GM19025 (cell line): ENCODE results near the gene DMTF1.

ENCODE experiments used
- ATAC-seq: cut with Tn5 transposase; IDR thresholded peaks from one replicate; pipeline ENCODE4 v1.9.1; 2021; ENCODE audit warnings: mild to moderate bottlenecking, low read depth, moderate library complexity; ENCODE audit not compliant: unreplicated experiment

The DMTF1 gene

GRCh38 chr7:87144173-87144657 is 8.0 kb upstream of the DMTF1 start:
- peak; percentile 96 for ATAC-seq

- ATAC-seq: no peak
Observed at GRCh38 chr7:87146740-87147386, 5.4 kb upstream of the DMTF1 start.

- ATAC-seq: no peak
Observed at GRCh38 chr7:87147500-87147899, 4.8 kb upstream of the DMTF1 start.

- no peak for ATAC-seq
Observed at GRCh38 chr7:87148332-87148955, 3.8 kb upstream of the DMTF1 start.

GRCh38 chr7:87151002-87151728 is 1.1 kb upstream of the DMTF1 start:
- no peak for ATAC-seq

GRCh38 chr7:87151729-87152111 is 533 bp upstream of the DMTF1 start:
- peak; percentile 24 for ATAC-seq

- peak; percentile 3 for ATAC-seq
Observed at GRCh38 chr7:87152897-87153641, 816 bp downstream of the DMTF1 start.

- no peak for ATAC-seq
Observed at GRCh38 chr7:87154166-87154565, 1.9 kb downstream of the DMTF1 start.

- ATAC-seq: no peak
Observed at GRCh38 chr7:87154569-87154968, 2.3 kb downstream of the DMTF1 start.

- ATAC-seq: no peak
Observed at GRCh38 chr7:87155788-87156187, 3.5 kb downstream of the DMTF1 start.

- ATAC-seq: no peak
Observed at GRCh38 chr7:87156709-87157108, 4.5 kb downstream of the DMTF1 start.

- ATAC-seq: no peak
Observed at GRCh38 chr7:87159538-87159937, 7.3 kb downstream of the DMTF1 start.

- ATAC-seq: no peak
Observed at GRCh38 chr7:87164433-87164832, 12.2 kb downstream of the DMTF1 start.

GRCh38 chr7:87170828-87171227 is 18.6 kb downstream of the DMTF1 start:
- no peak for ATAC-seq

GRCh38 chr7:87171282-87171934 is 19.2 kb downstream of the DMTF1 start:
- no peak for ATAC-seq

GRCh38 chr7:87173471-87173870 is 21.2 kb downstream of the DMTF1 start:
- ATAC-seq: no peak

- ATAC-seq: no peak
Observed at GRCh38 chr7:87178320-87178719, 26.1 kb downstream of the DMTF1 start.

GRCh38 chr7:87179180-87179579 is 26.9 kb downstream of the DMTF1 start:
- no peak for ATAC-seq

GRCh38 chr7:87187120-87187519 is 34.9 kb downstream of the DMTF1 start:
- no peak for ATAC-seq

- no peak for ATAC-seq
Observed at GRCh38 chr7:87188930-87189329, 36.7 kb downstream of the DMTF1 start.
